DMS79 treated with DMSO at 0.1 percent for 48 hours (cell line): ENCODE data around the gene ZNF324.
"Not testable (repeated sequence)": the region's sequence is repeated elsewhere in the genome, so short reads cannot be mapped to it uniquely, and the experiment has no call there.

Source experiments
- DNase-seq: peaks from one replicate; lab custom pipeline; 2025; lab: John Stamatoyannopoulos, UW

ZNF324 gene

DNA sequence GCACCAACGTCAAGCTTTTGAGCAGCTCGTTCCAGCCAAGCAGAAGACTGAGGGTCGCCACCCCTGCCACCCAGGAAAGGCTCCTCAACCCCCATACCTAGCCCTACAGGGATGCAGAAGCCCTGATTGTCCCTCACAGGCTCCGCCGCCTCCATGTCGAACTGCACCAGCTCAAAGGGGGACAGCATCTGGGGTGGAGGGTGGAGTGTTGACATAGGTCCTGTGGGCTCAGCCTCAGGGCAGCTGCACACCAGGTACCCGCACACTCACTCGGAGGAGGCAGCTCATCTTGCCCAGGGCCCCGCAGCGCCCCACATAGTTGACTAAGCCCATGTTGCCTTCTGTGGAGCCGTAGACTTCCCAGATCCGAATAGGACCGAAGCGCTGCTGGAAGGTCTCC, 33.4 kb downstream of the ZNF324 start:
- DNase-seq = no peak

DNA sequence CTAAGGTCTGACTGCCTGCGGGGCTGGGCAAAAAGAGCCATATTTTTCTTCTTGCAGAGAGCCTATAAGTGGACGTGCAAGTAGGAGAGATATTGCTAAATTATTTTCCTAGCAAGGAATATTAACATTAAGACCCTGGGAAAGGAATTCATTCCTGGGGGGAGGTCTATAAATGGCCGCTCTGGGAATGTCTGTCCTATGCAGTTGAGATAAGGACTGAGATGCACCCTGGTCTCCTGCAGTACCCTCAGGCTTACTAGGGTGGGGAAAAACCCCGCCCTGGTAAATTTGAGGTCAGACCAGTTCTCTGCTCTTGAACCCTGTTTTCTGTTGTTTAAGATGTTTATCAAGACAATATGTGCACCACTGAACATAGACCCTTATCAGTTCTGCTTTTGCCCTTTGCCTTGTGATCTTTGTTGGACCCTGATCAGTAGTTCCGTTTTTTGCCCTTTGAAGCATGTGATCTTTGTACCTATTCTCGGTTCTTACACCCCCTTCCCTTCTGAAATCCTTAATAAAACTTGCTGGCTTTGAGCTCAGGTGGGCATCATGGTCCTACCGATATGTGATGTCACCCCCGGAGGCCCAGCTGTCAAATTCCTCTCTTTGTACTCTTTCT, 40.8 kb downstream of the ZNF324 start:
- DNase-seq = not testable (repeated sequence)

- no peak for DNase-seq
These were observed 42.8 kb downstream of the ZNF324 start for GRCh38 chr19:58509731-58510083.

GRCh38 chr19:58510084-58510862, 43.4 kb downstream of the ZNF324 start:
- DNase-seq = no peak

DNA sequence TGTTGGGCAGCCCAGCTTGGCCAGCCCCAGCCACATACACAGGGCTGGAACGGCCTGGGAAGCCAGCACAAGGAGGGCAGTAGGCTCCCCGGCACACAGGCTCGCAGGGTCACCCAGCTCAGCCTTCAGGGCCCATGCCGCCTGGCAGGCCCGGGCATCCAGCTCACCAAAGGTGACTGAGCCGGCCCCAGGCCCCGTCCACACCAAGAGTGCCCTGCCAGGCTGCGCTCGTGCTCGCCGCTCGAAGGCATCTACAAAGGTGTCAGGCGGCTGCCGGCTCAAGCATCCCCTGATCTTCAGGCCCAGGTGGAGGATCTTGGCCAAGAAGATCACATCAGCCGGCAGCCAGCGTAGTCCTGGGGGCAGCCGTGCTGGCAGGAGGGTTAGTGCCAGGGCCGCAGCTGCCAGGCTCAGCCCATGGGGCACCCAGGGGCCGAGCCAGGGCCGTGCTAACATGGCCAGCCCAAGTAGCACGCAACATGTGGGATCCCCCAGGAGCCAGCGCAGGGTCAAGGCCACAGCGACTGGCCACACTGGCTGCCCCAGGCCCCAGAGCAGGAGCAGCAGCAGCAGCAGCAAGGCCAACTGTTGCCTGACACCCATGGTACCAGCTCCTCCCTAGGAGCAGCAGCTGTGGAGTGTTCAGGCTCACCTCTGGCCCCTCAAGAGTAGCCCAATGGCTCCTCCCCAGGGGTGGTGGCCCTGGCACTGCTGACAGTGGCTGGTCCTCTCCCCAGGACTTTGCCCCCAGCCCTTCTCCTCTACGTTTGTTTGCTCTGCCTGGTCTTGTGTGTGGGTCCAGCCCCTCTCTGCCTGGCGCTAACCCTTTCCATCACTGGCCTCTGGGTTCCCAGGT, 44.7 kb downstream of the ZNF324 start, which contains the start of gene SLC27A5:
Gene SLC27A5 (minus strand): TSS at position 640 of the 856 bp plus-strand sequence. CDS start 37 bp downstream, at position 603.
- no peak for DNase-seq

DNA sequence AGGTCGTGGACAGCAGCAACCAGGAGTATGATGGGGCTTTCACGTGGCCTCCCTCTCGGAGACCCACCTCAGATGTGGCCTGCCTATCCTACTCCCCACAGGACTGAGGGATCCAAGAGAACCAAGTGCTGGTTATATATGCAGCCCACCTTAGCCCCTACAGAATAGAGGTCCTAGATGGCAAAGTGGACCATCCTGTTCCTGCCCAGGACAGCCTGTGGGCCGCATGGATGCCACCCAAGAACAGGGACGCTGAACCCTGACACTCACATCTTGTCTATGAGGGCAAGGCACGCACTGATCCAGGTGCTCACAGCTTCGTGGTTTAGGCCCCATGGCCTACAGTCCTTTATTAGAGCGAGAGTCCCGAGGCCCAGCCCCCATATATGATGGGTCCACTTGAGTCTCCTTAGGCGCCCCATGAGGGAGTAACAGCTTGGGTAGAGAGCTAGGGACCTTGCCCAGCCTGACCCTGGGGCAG, 46.4 kb downstream of the ZNF324 start:
- DNase-seq = peak; percentile 29

GRCh38 chr19:58513694-58514563, 47.0 kb downstream of the ZNF324 start:
- DNase-seq = peak; percentile 87

DNA sequence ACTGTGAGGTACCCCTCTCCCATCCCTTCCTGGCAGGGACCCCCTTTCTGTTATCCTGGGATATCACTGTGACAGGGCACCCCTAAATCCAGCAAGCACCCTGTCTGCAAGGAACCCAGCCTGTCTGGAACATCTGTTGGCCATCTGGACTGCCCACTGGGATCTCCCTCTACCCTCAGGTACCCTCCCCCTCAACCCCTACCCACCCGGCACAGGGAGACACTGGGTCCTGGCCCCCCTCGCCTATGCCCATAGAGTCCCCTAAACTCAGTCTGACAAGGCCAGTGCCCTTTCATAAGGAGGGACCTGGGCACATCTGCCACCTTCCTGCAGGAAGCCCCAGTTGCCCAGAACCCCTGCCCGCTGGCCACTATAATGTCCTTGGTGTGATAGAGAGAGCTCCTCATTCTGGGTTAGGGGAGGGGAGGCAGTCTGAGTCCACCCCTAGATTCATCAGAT, 47.7 kb downstream of the ZNF324 start:
- DNase-seq = no peak

GRCh38 chr19:58515259-58515658, 48.4 kb downstream of the ZNF324 start:
- no peak for DNase-seq

DNA sequence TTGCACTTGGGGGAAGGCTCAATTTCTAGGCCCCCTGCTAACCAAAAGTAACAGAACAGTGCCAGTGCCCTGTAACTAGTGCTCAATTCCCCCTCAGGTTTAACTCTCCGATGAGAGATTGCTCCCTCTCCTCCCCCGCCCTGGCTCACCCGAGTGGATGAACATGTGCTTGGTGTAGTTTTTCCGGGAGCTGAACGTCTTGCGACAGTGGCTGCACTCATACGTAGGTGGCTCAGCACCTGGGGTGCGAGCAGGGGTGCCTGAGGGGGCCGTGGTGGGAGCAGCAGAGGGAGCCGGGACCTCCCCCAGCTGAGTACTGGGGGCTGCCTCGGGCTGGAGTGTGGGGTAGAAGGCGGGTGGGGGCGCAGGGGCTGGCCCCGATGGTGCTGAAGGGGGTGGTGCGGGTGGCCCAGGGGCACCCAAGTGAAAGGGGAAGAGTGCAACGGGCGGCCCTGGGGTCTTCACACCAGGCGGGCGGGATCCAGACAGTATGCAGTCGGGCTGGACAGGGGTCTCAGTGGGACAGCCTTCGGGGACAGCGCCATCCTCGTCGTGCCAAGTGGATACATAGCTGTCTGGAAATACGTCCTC, 49.5 kb downstream of the ZNF324 start:
- no peak for DNase-seq

GRCh38 chr19:58516964-58517833, 50.3 kb downstream of the ZNF324 start:
- no peak for DNase-seq

DNA sequence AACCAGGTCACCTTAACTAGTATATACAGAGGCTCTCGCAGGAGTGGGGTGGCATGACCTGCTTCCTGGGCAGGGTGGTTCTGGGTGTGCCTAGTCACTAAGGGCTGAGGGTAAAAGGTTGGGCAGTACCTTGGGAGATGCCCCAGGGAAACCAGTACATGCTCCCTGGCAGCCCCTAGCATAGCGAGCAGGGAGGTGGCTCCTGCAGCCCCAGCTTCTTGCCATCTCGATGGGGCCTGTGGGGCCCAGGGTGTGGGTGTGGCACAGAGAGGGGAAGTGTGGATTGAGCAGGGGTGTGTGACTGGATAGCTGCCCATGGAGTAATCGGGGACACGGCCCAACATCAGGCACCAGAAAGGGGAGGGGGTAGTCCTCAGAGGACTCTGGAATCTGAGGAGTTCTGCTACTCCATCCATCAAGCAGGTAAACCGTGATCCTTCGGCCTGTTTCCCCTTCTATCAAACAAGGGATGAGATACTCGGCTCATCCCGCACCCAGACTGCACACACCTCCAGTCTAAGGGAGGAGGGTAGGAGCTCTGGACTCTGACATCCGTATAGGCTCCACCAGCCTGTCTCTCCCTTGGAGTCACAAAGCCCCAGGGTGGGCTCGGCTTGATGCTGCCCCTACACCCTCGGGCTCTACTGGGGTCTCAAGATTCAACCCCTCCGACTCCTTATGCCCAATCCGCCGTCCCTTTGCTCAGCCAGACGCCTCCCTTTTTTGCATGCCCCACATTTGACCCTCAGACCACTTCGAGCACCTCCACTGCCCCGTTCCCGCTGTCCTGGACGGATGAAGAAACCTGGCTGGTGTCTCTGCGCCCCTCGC, 51.6 kb downstream of the ZNF324 start:
- DNase-seq = peak; percentile 16

DNA sequence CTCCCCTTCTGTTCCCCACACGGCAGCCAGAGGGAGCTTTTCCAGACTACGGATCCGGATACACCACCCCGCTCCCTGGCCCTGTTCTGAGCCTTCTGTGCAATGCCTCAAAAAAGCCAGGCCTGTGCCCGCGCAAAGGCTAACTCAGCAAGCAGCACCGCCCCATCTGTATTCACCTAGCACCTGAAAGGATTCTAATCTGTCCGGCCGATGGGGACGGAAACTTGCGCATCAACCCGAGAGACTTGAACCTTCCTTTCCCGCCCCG, 52.1 kb downstream of the ZNF324 start:
- DNase-seq = peak; percentile 50

DNA sequence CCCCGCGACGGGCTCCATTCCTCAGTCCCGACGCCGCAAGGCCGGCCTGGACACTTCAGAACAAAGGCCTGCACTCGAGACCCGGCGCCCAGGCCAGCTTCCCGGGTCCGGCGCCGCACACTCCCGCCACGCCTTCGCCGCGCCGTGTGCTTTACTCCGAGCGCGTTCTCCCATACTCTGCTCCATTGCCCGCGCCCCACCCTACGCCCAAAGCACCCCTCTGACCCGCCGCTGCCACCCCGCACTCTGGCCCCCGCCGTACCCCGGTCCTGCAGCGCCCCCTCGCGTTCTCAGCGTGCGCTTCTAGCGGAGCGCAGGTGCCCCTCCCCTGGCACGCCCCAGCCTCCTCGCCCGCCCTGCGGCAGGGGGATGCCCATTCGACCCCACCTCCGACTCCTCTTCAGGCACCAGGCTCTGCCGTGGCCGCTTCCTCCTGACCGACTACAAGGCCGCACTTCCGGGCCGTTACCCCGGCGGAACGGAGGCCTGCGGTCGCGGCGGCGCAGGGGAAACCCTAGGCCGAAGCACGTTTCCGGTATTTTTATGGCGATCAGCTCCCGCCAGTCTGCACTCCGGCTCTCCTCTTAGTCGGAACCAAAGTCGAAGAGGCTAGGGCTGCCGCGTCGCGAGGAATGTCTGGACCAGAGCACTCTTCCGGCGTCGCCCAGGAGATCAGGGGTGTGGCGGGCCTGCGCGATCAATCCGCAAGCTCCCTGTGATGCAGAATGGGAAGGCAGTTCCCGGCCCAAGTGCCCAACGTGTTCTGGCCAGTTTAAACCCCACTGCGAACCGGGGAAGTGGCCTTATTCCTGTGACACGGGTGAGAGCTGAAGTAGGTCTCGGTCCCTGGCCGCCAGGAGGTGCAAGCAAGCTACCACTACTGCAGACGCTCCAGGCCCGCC, 52.7 kb downstream of the ZNF324 start, which contains the start of gene ZBTB45:
Gene ZBTB45 (minus strand): TSS at position 456 of the 902 bp plus-strand sequence. CDS start 2,137 bp downstream, outside the sequence.
- DNase-seq = peak; percentile 97

GRCh38 chr19:58520257-58520599, 53.3 kb downstream of the ZNF324 start:
- DNase-seq = peak; percentile 49

GRCh38 chr19:58521651-58522050, 54.8 kb downstream of the ZNF324 start:
- DNase-seq = no peak

GRCh38 chr19:58522709-58523108, 55.8 kb downstream of the ZNF324 start:
- no peak for DNase-seq
